CD8-positive, alpha-beta memory T cell (primary cell): ENCODE data around the gene CCDC148. TPM values are rescaled to one million over a fixed set of nuclear protein-coding genes. Genes with fewer than 3 reads are reported as not detected.

ENCODE experiments used
- CTCF ChIA-PET: fragments of 350-600 bp; sonication (Branson Sonifier 250); formaldehyde crosslinking; loops from one replicate; lab custom pipeline; 2021; ENCODE audit warnings: antibody characterized with exemption; lab: Charles Lee
- POLR2A ChIA-PET: fragments of 350-600 bp; sonication (Branson Sonifier 250); formaldehyde crosslinking; loops from one replicate; lab custom pipeline; 2021; ENCODE audit warnings: antibody characterized with exemption; lab: Charles Lee
- DNase-seq, 5 donors: peaks; one replicate each; pipeline versions ENCODE4 v3.0.0 to v3.0.0-alpha.2; 2020 to 2022; ENCODE audit warnings: mixed read lengths in 1 of 5
- H3K27ac ChIP-seq: one replicate; pipeline ENCODE4 v1.7.0; 2013; ENCODE audit warnings: low read depth, mild to moderate bottlenecking, low read length, moderate library complexity
- H3K27me3 ChIP-seq: 2 replicates; pipeline ENCODE4 v1.7.0; 2013; ENCODE audit warnings: low read length, mild to moderate bottlenecking; ENCODE audit not compliant: insufficient read depth, poor library complexity, severe bottlenecking
- H3K36me3 ChIP-seq: 2 replicates; pipeline ENCODE4 v1.7.0; 2013; ENCODE audit warnings: mild to moderate bottlenecking, low read length, moderate library complexity; ENCODE audit not compliant: insufficient read depth
- H3K4me1 ChIP-seq: 2 replicates; pipeline ENCODE4 v1.7.0; 2013; ENCODE audit warnings: mild to moderate bottlenecking, low read length, moderate library complexity; ENCODE audit not compliant: insufficient read depth
- H3K4me3 ChIP-seq: 2 replicates; pipeline ENCODE4 v1.7.0; 2013; ENCODE audit warnings: mild to moderate bottlenecking, low read length
- H3K9me3 ChIP-seq: 2 replicates; pipeline ENCODE4 v1.7.0; 2013; ENCODE audit warnings: mild to moderate bottlenecking, low read length
- H3K27ac Mint-ChIP-seq, 8 donors: one replicate each; pipeline ENCODE4 v1.8.0; 2020 to 2021; ENCODE audit warnings: mixed read lengths in 8 of 8, mild to moderate bottlenecking in 6 of 8, inconsistent platforms in 3 of 8, moderate library complexity in 3 of 8
- H3K27me3 Mint-ChIP-seq, 2 donors: one replicate each; pipeline ENCODE4 v1.8.0; 2020 to 2021; ENCODE audit warnings: mixed read lengths in 2 of 2, mild to moderate bottlenecking in 1 of 2, moderate library complexity in 1 of 2
- H3K36me3 Mint-ChIP-seq, 3 donors: one replicate each; pipeline ENCODE4 v1.8.0; 2020 to 2021; ENCODE audit warnings: mixed read lengths in 3 of 3, inconsistent platforms in 1 of 3, mild to moderate bottlenecking in 1 of 3
- H3K4me1 Mint-ChIP-seq, 3 donors: one replicate each; pipeline ENCODE4 v1.8.0; 2020 to 2021; ENCODE audit warnings: mixed read lengths in 3 of 3, inconsistent platforms in 1 of 3, mild to moderate bottlenecking in 1 of 3
- H3K4me3 Mint-ChIP-seq, 7 donors: one replicate each; pipeline ENCODE4 v1.8.0; 2020 to 2021; ENCODE audit warnings: mixed read lengths in 7 of 7, mild to moderate bottlenecking in 6 of 7, moderate library complexity in 4 of 7, inconsistent platforms in 2 of 7
- H3K9me3 Mint-ChIP-seq, 5 donors: one replicate each; pipeline ENCODE4 v1.8.0; 2020 to 2022; ENCODE audit warnings: mixed read lengths in 5 of 5, mild to moderate bottlenecking in 3 of 5, moderate library complexity in 2 of 5, inconsistent platforms in 1 of 5
- polyA plus RNA-seq: library from polyadenylated mRNA; unstranded; fragments of 300-500 nt; fragmentation: Illumina TruSeq; gene quantifications from one replicate; pipeline ENCODE4 v1.2.3, GENCODE V29; 2021
- total RNA-seq, 2 experiments: library from RNA; stranded (reverse); gene quantifications; one replicate each; pipeline ENCODE4 v1.2.3, GENCODE V29; 2021

The CCDC148 gene
- total and polyA plus RNA-seq, 3 experiments from 2014 or later = 0.40 TPM; not detected in 2

- H3K4me3 ChIP-seq = no peak overlapping the region
- no peak overlapping the region for H3K27ac ChIP-seq
- H3K9me3 ChIP-seq = no peaks in the 10 kb centered on the region
- no peak for DNase-seq
- H3K36me3 Mint-ChIP-seq = no peaks in the 10 kb centered on the region
- no peak overlapping the region for H3K4me3 Mint-ChIP-seq
- no peaks in the 10 kb centered on the region for H3K36me3 ChIP-seq
- CTCF ChIA-PET = no interaction called here
- no peaks in the 10 kb centered on the region for H3K27me3 ChIP-seq
- H3K9me3 Mint-ChIP-seq = no peaks in the 10 kb centered on the region
- H3K4me1 Mint-ChIP-seq = peaks cover 0 to 2% (median 0%) of the 10 kb centered on the region in 3 donors
- no peak overlapping the region for H3K27ac Mint-ChIP-seq
- POLR2A ChIA-PET = no interaction called here
- peaks cover 0 to 1% of the 10 kb centered on the region in 2 donors for H3K27me3 Mint-ChIP-seq
- H3K4me1 ChIP-seq = no peaks in the 10 kb centered on the region
Observed at GRCh38 chr2:158488442-158489216, 32.1 kb upstream of the CCDC148 start.

DNA sequence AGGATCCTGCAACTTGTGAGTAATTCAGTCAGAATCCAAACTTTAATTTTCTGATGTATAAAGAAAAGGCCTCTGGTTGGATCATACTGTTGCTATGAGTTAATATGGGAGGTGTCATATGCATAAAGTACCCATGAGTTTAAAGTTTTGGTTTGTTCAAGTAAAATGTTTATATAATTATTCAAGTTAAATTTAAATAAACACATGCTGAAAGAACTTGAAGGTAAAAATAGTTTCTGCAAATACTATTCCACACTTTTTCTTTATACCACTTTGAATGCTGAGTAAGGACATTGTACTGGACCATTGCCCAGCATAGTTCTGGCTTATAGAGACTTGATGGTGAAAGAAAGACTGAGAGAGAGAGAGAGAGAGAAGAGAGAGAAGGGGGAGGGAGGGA, 30.9 kb upstream of the CCDC148 start:
- Histone ChIP-seq H3K27me3 (no peaks in the 10 kb centered on the region), H3K9me3 (no peaks in the 10 kb centered on the region), H3K36me3 (no peaks in the 10 kb centered on the region), H3K27ac (no peak overlapping the region), H3K4me3 (no peak overlapping the region), H3K4me1 (no peaks in the 10 kb centered on the region)
- CTCF ChIA-PET = no interaction called here
- H3K27ac Mint-ChIP-seq = no peak overlapping the region
- peaks cover 0 to 1% of the 10 kb centered on the region in 2 donors for H3K27me3 Mint-ChIP-seq
- H3K9me3 Mint-ChIP-seq = no peaks in the 10 kb centered on the region
- peaks cover 0 to 2% (median 0%) of the 10 kb centered on the region in 3 donors for H3K4me1 Mint-ChIP-seq
- peaks cover 0 to 2% (median 0%) of the 10 kb centered on the region in 3 donors for H3K36me3 Mint-ChIP-seq
- no peak for DNase-seq
- POLR2A ChIA-PET = no interaction called here
- no peak overlapping the region for H3K4me3 Mint-ChIP-seq

- Mint-ChIP-seq H3K9me3 (no peaks in the 10 kb centered on the region), H3K4me3 (no peak overlapping the region), H3K36me3 (peaks cover 0 to 2% (median 0%) of the 10 kb centered on the region in 3 donors), H3K27ac (no peak overlapping the region), H3K27me3 (peaks cover 0 to 1% of the 10 kb centered on the region in 2 donors), H3K4me1 (peaks cover 0 to 2% (median 0%) of the 10 kb centered on the region in 3 donors)
- ChIA-PET CTCF (no interaction called here), POLR2A (no interaction called here)
- DNase-seq = no peak
- Histone ChIP-seq H3K4me1 (no peaks in the 10 kb centered on the region), H3K9me3 (no peaks in the 10 kb centered on the region), H3K27ac (no peak overlapping the region), H3K36me3 (no peaks in the 10 kb centered on the region), H3K4me3 (no peak overlapping the region), H3K27me3 (no peaks in the 10 kb centered on the region)
Observed at GRCh38 chr2:158486970-158487325, 30.4 kb upstream of the CCDC148 start.

GRCh38 chr2:158486150-158486969, 29.8 kb upstream of the CCDC148 start:
- ChIA-PET POLR2A (no interaction called here), CTCF (no interaction called here)
- H3K4me3 Mint-ChIP-seq = no peak overlapping the region
- no peaks in the 10 kb centered on the region for H3K4me1 ChIP-seq
- no peak overlapping the region for H3K27ac Mint-ChIP-seq
- no peaks in the 10 kb centered on the region for H3K27me3 ChIP-seq
- H3K36me3 Mint-ChIP-seq = peaks cover 0 to 2% (median 0%) of the 10 kb centered on the region in 3 donors
- H3K9me3 ChIP-seq = no peaks in the 10 kb centered on the region
- peaks cover 0 to 1% of the 10 kb centered on the region in 2 donors for H3K27me3 Mint-ChIP-seq
- DNase-seq = no peak
- no peak overlapping the region for H3K4me3 ChIP-seq
- H3K36me3 ChIP-seq = no peaks in the 10 kb centered on the region
- no peak overlapping the region for H3K27ac ChIP-seq
- peaks cover 0 to 2% (median 0%) of the 10 kb centered on the region in 3 donors for H3K4me1 Mint-ChIP-seq
- H3K9me3 Mint-ChIP-seq = no peaks in the 10 kb centered on the region

- ChIA-PET POLR2A (no interaction called here), CTCF (no interaction called here)
- DNase-seq = no peak
- Histone ChIP-seq H3K27ac (no peak overlapping the region), H3K9me3 (no peaks in the 10 kb centered on the region), H3K4me1 (no peaks in the 10 kb centered on the region), H3K27me3 (no peaks in the 10 kb centered on the region), H3K4me3 (no peak overlapping the region), H3K36me3 (no peaks in the 10 kb centered on the region)
- H3K27me3 Mint-ChIP-seq = no peaks in the 10 kb centered on the region
- H3K9me3 Mint-ChIP-seq = no peaks in the 10 kb centered on the region
- no peak overlapping the region for H3K27ac Mint-ChIP-seq
- H3K36me3 Mint-ChIP-seq = peaks cover 0 to 2% (median 0%) of the 10 kb centered on the region in 3 donors
- H3K4me1 Mint-ChIP-seq = peaks cover 0 to 2% (median 0%) of the 10 kb centered on the region in 3 donors
- no peak overlapping the region for H3K4me3 Mint-ChIP-seq
Observed at GRCh38 chr2:158484892-158485556, 28.5 kb upstream of the CCDC148 start.

- peaks cover 0 to 2% (median 0%) of the 10 kb centered on the region in 3 donors for H3K36me3 Mint-ChIP-seq
- ChIA-PET POLR2A (no interaction called here), CTCF (no interaction called here)
- no peaks in the 10 kb centered on the region for H3K9me3 ChIP-seq
- no peak overlapping the region for H3K27ac Mint-ChIP-seq
- no peak overlapping the region for H3K4me3 Mint-ChIP-seq
- H3K27ac ChIP-seq = no peak overlapping the region
- no peaks in the 10 kb centered on the region for H3K27me3 ChIP-seq
- H3K9me3 Mint-ChIP-seq = no peaks in the 10 kb centered on the region
- no peaks in the 10 kb centered on the region for H3K36me3 ChIP-seq
- no peaks in the 10 kb centered on the region for H3K27me3 Mint-ChIP-seq
- H3K4me1 ChIP-seq = peaks cover 2% of the 10 kb centered on the region
- peaks cover 3 to 8% (median 8%) of the 10 kb centered on the region in 3 donors for H3K4me1 Mint-ChIP-seq
- no peak overlapping the region for H3K4me3 ChIP-seq
- no peak for DNase-seq
Observed at GRCh38 chr2:158482594-158482993, 26.0 kb upstream of the CCDC148 start.

GRCh38 chr2:158481116-158481515, 24.6 kb upstream of the CCDC148 start:
- ChIA-PET CTCF (no interaction called here), POLR2A (no interaction called here)
- peaks cover 0 to 2% (median 0%) of the 10 kb centered on the region in 3 donors for H3K36me3 Mint-ChIP-seq
- H3K9me3 ChIP-seq = no peaks in the 10 kb centered on the region
- no peaks in the 10 kb centered on the region for H3K27me3 Mint-ChIP-seq
- H3K4me1 Mint-ChIP-seq = peaks cover 12 to 17% (median 14%) of the 10 kb centered on the region in 3 donors
- no peak overlapping the region for H3K27ac ChIP-seq
- no peak overlapping the region for H3K4me3 Mint-ChIP-seq
- DNase-seq = no peak
- H3K4me1 ChIP-seq = peaks cover 11% of the 10 kb centered on the region
- H3K36me3 ChIP-seq = no peaks in the 10 kb centered on the region
- no peaks in the 10 kb centered on the region for H3K27me3 ChIP-seq
- H3K27ac Mint-ChIP-seq = no peak overlapping the region
- no peak overlapping the region for H3K4me3 ChIP-seq
- H3K9me3 Mint-ChIP-seq = no peaks in the 10 kb centered on the region
